GM13977 (cell line): ENCODE measurements around the gene PLA2G5.

Experiments
- DNase-seq: peaks from one replicate; pipeline ENCODE4 v3.0.0; 2012; ENCODE audit warnings: low spot score
- CTCF ChIP-seq: IDR thresholded peaks from 2 replicates; pipeline ENCODE4 v1.5.1; 2012; ENCODE audit warnings: mild to moderate bottlenecking, control low read depth; ENCODE audit not compliant: insufficient read depth; ENCODE audit errors: extremely low read depth, missing control alignments
- in situ Hi-C: fragments of 300-500 bp; cut with MboI; formaldehyde crosslinking; loops from one replicate; pipeline ENCODE4 v1.12.0; 2022; ENCODE audit warnings: low sequenced_read_pairs, low pct_unique_long_range_greater_than_20kb, mixed read lengths, inconsistent platforms; ENCODE audit not compliant: unreplicated experiment

The PLA2G5 gene

DNA sequence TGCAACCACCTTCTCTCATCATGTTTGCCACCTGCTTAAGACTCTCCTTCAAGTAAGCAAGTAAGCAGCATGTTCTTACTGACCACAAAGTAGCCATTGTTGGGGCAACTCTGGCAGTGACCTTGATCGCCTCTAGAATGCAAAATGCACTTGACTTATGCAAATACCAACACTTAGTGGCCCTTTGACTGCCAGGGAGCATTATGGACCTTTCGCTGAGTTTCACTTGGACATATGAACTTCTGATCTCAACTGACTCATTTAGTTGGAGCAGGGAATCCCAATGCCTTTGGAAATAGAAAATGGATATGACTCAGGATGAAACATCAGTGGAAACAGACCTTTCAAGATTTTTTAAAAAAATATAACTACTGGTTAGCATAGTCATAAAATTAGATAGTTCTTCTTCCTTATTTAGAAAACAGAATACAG lies 6.1 kb upstream of the PLA2G5 start:
- in situ Hi-C loops, result no loop called here
- TF ChIP-seq CTCF, result no peak
- no peak for DNase-seq

DNA sequence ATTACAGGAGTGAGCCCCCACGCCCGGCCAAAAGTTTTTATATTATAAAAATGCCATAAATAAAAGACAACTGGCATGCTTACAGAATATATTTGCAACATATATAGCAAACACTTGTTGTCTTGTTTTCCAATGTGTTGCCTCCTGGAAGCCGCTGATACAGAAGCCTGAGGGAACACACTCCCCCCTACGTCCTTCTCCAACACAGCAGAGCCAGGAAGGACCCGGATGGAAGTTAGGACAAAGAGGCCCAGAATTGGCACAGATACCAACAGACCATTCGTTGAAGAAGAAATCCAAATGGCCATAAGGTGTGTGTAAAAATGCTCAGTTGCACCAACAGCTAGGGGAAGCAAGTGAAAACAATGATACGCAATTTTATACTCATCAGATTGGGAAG lies 1.3 kb upstream of the PLA2G5 start:
- in situ Hi-C loops, result no loop called here
- TF ChIP-seq CTCF, result no peak
- DNase-seq, result no peak

DNA sequence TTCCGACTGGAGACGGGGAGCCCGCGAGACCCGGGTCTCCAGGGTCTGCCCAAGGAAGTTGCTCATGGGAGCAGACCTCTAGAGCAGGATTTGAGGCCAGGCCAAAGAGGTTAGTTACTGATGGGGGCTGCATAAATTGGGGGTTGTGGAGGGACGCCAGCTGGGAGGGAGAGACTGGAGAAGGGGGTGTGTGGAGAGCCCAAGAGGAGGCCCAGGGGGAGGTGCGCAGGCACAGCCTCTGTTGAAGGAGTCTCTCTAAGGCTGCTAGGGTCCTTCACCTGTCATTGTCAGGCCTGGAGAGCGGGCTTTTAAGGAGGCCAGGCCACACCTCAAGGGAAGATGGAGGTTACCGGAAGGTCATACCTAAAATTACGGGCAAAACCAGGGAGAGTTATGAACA lies 363 bp downstream of the PLA2G5 start:
- in situ Hi-C loops, result no loop called here
- no peak for DNase-seq

DNA sequence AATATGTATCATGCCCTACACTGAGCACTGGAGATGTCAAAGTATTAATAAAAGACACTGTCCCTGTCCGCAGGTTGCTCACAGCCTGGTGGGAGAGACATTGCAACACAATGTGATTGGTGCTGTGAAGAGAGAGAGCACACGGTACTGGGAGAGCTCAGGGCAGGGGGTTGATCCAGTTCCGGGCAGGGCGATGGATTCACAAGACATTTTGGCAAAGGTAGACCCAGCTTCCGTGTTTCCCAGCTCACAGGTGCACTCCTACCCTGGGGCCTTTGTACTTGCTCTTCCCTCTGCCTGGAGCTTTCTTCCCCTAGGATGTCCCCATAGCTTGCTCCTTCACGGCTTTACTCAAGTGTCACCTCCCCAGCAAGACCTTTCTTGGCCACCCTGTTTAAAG lies 1.4 kb downstream of the PLA2G5 start:
- in situ Hi-C loops, result no loop called here
- no peak for DNase-seq
- no peak for TF ChIP-seq CTCF

More for the DNA sequence above, 363 bp downstream of the PLA2G5 start:
- TF ChIP-seq CTCF, result no peak

DNA sequence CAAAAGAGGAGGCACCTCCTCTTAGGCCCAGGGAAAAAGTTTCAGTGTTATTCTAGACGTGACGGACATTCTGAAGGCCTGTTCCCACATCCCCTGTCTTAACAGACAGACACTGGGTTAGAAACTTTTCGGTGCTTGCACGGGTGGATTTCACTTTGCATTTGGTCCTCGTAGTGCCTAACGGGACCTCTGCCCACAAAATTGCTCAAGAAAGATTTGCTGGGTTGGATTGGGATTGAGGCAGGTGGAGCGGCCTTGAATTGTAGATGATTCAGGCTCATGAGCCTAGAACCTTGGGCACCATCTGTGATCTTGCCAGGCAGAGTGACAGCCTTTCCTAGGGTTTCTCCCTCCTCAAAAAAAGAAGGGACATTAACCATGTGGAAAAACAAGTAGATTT lies 2.8 kb downstream of the PLA2G5 start:
- no peak for TF ChIP-seq CTCF
- in situ Hi-C loops, result no loop called here
- DNase-seq, result no peak

- no peak for TF ChIP-seq CTCF
- no peak for DNase-seq
- in situ Hi-C loops, result no loop called here
Measured at GRCh38 chr1:20073256-20073655, 3.3 kb downstream of the PLA2G5 start.
